ENCODE results near the gene FANCL.
"Not testable (repeated sequence)": the region's sequence is repeated elsewhere in the genome, so short reads cannot be mapped to it uniquely, and the experiment has no call there.

FANCL gene

DNA sequence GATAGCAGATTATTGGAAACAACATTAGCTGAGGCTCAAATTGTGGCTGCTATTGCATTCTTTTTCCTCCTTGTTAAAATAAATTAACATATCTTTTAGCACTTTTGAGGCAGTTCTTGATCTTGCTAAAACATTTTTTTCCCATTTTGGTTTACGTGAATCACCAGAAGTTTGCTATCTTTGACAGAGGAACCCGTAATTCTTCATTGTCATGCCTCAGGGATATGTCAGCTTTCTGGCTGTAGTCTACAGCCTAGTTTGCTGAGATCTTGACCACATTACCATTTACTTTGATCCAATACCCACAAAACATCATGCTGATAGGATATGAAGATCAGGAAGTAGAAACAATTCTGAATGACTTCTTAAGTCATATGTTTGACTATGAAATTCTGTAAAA, 25.1 kb upstream of the FANCL start:
- TF ChIP-seq POLR2A (IDR thresholded peaks at IDR 0.05; ENCODE audit: extremely low read depth, insufficient read length) (no peak), MYC (IDR thresholded peaks at IDR 0.05; ENCODE audit: low read depth, low read length) (no peak)
- TF ChIP-seq, protein P1, sequence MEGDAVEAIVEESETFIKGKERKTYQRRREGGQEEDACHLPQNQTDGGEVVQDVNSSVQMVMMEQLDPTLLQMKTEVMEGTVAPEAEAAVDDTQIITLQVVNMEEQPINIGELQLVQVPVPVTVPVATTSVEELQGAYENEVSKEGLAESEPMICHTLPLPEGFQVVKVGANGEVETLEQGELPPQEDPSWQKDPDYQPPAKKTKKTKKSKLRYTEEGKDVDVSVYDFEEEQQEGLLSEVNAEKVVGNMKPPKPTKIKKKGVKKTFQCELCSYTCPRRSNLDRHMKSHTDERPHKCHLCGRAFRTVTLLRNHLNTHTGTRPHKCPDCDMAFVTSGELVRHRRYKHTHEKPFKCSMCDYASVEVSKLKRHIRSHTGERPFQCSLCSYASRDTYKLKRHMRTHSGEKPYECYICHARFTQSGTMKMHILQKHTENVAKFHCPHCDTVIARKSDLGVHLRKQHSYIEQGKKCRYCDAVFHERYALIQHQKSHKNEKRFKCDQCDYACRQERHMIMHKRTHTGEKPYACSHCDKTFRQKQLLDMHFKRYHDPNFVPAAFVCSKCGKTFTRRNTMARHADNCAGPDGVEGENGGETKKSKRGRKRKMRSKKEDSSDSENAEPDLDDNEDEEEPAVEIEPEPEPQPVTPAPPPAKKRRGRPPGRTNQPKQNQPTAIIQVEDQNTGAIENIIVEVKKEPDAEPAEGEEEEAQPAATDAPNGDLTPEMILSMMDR (IDR thresholded peaks at IDR 0.05; ENCODE audit: low read depth, low read length), result no peak
- TF ChIP-seq, protein P2, sequence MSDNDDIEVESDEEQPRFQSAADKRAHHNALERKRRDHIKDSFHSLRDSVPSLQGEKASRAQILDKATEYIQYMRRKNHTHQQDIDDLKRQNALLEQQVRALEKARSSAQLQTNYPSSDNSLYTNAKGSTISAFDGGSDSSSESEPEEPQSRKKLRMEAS (IDR thresholded peaks at IDR 0.05; ENCODE audit: low read depth, low read length), result no peak
- DNase-seq (ENCODE audit: low read depth), result no peak
- H3K4me3 ChIP-seq (ENCODE audit: low read depth, low read length), result no peak overlapping the region

DNA sequence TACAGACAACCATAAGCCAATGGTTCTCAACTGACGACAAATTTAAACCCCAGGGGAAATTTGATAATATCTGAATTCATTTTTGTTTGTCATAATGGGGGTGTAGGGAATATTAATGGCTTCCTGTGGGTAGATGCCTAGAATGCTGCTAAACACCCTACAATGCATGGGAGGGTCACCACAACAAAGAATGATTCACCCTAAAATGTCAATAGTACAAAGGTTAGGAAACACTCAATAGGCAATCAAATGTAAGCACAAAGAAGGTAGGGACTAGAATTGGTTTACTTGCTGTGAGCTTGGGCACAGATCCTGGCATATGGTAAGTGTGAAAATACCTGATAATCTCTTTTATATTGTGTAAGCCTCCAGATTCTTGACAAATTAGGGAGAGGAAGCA, 20.1 kb upstream of the FANCL start:
- TF ChIP-seq, protein P2 (IDR thresholded peaks at IDR 0.05; ENCODE audit: low read depth, low read length), result no peak
- TF ChIP-seq MYC (IDR thresholded peaks at IDR 0.05; ENCODE audit: low read depth, low read length), result no peak
- no peak for TF ChIP-seq POLR2A (IDR thresholded peaks at IDR 0.05; ENCODE audit: extremely low read depth, insufficient read length)
- TF ChIP-seq, protein P1 (IDR thresholded peaks at IDR 0.05; ENCODE audit: low read depth, low read length), result no peak
- H3K4me3 ChIP-seq (ENCODE audit: low read depth, low read length), result no peak overlapping the region
- no peak for DNase-seq (ENCODE audit: low read depth)

DNA sequence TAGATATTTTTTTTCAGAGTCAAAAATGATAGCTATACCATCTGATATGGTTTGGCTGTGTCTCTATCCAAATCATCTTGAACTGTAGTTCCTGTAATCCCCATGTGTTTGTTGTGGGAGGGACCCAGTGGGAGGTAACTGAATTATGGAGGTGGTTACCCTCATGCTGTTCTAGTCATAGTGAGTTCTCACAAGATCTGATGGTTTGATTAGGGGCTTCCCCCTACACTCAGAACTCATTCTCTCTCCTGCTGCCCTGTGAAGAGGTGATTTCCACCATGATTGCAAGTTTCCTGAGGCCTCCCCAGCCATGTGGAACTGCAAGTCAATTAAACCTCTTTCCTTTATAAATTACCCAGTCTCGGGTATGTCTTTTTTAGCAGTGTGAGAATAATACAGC, 17.3 kb upstream of the FANCL start:
- DNase-seq (ENCODE audit: low read depth), result peak; percentile 15
- H3K4me3 ChIP-seq (ENCODE audit: low read depth, low read length), result not testable (repeated sequence)

DNA sequence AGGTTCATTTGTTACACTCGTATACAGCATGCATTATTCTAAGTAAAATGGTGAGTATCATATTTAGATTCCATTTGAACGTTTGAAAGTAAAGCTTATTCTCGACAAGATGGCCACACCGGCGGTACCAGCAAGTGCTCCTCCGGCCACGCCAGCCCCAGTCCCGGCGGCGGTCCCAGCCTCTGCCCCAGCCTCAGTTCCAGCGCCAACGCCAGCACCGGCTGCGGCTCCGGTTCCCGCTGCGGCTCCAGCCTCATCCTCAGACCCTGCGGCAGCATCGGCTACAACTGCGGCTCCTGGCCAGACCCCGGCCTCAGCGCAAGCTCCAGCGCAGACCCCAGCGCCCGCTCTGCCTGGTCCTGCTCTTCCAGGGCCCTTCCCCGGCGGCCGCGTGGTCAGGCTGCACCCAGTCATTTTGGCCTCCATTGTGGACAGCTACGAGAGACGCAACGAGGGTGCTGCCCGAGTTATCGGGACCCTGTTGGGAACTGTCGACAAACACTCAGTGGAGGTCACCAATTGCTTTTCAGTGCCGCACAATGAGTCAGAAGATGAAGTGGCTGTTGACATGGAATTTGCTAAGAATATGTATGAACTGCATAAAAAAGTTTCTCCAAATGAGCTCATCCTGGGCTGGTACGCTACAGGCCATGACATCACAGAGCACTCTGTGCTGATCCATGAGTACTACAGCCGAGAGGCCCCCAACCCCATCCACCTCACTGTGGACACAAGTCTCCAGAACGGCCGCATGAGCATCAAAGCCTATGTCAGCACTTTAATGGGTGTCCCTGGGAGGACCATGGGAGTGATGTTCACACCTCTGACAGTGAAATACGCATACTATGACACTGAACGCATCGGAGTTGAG, 10.4 kb upstream of the FANCL start:
- not testable (repeated sequence) for H3K4me3 ChIP-seq (ENCODE audit: low read depth, low read length); DNase-seq (ENCODE audit: low read depth)

DNA sequence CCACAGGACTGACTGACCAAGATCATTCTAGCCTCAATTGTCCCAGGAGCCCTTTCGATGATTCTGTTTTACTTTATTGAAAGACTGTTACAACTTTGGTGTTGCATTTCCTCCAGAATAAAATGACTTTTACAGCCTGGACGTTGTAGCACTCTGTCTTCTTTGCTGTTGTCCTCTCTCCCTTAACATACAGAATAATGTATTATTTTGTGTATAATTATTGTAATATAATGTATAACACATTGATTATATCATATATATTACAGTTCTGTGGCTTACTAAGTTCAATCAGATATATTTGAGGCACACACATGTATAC, 380 bp upstream of the FANCL start:
- TF ChIP-seq, protein P2 (IDR thresholded peaks at IDR 0.05; ENCODE audit: low read depth, low read length), result no peak
- TF ChIP-seq MYC (IDR thresholded peaks at IDR 0.05; ENCODE audit: low read depth, low read length), result no peak
- TF ChIP-seq POLR2A (IDR thresholded peaks at IDR 0.05; ENCODE audit: extremely low read depth, insufficient read length), result no peak
- TF ChIP-seq, protein P1 (IDR thresholded peaks at IDR 0.05; ENCODE audit: low read depth, low read length), result no peak
- H3K4me3 ChIP-seq (ENCODE audit: low read depth, low read length), result peak overlapping the region; percentile 95
- no peak for DNase-seq (ENCODE audit: low read depth)

DNA sequence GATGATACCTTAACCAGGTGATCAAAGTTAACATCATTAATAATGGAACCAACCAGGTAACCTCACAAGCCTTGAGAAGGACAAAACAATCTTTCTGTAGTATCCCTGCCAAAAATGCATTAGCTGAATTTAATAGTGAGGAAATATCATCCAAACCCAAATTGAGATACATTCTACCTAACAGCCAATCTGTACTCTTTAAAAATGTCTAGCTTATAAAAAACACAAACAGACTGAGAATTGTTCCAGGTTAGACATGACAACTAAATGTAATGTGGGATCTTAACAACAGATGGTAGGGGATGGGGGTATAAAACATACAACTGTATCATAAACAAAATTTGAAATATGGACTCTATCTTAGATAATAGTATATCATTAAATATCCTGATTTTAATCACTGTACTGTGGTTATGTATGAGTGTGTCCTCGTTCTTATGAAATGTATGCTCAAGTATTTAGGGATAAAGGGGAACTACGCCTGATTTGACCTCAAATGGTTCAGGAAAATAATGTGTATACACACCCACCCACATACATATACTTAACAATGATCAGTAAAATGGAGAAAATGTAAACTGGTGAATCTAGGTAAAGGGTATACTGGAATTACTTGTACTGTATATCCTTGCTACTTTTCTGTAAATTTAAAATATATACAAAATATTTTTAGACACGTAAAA, 1.7 kb downstream of the FANCL start:
- DNase-seq (ENCODE audit: low read depth), result peak; percentile 32
- TF ChIP-seq, protein P2 (IDR thresholded peaks at IDR 0.05; ENCODE audit: low read depth, low read length), result no peak
- TF ChIP-seq POLR2A (IDR thresholded peaks at IDR 0.05; ENCODE audit: extremely low read depth, insufficient read length), result no peak
- TF ChIP-seq, protein P1 (IDR thresholded peaks at IDR 0.05; ENCODE audit: low read depth, low read length), result no peak
- TF ChIP-seq MYC (IDR thresholded peaks at IDR 0.05; ENCODE audit: low read depth, low read length), result no peak
- H3K4me3 ChIP-seq (ENCODE audit: low read depth, low read length), result peak overlapping the region; percentile 95
